ENCODE data around the gene ZFP69.

Gene ZFP69

DNA sequence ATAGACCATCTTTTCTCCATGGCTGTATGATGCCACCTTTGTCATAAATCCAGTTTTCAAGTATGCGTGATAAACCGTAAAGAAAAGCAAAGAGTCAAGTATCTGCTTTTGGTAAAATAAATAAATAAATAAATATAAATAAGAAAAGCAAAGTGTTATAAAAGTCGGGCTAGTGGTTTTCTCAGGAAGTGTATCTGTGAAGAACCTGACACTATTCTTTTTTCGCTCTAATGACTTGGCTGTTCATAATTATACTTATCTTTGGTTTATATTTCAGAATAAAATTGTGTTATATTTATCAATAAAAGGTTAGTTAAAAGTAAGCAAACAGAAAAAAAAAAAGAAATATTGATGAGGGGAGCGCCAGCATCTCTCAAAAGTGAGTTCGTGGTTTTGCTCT lies 30.9 kb downstream of the ZFP69 start:
- DNase-seq, result no peak
- intact Hi-C loops (cut with DNase I), result no loop called here

DNA sequence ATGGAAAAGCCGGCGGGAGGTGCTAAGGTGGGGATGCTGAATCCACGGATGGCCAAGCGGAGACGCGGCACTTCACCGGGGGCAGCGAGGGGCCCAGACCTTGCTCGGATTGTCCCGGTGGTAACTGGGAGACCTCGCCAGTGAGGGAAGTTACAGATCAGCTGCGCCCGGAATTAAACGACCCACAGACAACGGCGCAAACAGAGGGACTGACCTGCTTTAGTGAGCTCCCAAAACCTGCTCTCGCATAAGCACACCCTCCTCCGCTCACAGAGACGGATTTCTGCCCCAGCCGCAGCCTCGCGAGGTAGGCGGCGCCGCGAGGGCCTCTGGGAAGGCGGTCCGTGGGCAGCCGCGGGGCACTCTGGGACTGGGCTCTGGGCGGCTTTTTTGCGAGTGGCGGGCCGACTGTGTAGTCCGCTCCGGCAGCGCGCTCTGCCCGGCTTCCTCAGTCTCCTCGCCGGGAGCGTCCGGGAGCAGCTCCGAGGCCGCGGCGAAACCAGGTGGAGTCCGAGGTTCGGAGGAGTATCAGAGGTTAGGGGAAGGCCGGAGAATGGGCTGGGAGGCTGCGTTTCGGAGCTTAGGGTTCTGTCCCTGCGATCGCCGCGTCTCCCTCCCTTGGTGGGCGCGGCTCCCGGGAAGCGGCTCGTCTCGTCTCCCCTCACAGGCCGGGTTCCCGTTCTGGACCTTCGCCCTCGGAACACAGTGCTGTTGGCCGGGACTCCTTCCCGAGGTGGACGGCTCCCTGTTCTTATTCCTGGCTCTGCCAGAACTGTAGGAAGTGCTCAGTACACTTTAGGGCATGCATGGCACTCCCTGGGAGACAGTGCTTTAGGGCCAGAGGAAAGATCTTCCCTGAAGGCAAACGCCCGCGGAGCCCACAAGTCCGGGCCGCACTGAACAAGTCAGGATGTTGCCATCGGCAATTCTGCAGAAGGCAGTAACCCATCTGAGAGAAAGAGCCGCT lies 31.6 kb downstream of the ZFP69 start, which contains the start of gene EXO5:
EXO5 (plus strand) TSS at position 393 of the 967 bp plus-strand sequence. CDS start 5,778 bp downstream, outside the sequence.
- intact Hi-C loops (cut with DNase I), result no loop called here
- peak; percentile 69 to 96 (median 80) for DNase-seq

DNA sequence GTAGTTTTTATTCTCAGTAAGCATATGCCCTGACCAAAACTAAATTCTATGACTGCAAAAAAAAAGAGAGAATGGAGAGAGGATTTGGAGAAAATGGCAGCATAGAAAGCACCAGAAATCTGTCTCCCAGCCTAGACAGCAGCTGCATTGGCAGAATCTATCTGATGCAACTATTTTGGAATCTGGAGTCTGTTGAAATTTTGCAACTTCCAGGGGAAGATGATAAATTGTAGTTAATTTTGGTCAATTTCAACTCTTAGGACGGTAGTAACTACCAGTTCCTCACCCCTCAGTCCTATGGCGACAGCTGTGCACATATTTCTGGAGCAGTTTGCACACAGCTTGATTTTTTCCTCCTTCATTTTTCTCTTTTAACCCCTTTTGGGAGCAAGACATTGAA lies 42.4 kb downstream of the ZFP69 start:
- DNase-seq, result no peak
- intact Hi-C loops (cut with DNase I), result no loop called here

DNA sequence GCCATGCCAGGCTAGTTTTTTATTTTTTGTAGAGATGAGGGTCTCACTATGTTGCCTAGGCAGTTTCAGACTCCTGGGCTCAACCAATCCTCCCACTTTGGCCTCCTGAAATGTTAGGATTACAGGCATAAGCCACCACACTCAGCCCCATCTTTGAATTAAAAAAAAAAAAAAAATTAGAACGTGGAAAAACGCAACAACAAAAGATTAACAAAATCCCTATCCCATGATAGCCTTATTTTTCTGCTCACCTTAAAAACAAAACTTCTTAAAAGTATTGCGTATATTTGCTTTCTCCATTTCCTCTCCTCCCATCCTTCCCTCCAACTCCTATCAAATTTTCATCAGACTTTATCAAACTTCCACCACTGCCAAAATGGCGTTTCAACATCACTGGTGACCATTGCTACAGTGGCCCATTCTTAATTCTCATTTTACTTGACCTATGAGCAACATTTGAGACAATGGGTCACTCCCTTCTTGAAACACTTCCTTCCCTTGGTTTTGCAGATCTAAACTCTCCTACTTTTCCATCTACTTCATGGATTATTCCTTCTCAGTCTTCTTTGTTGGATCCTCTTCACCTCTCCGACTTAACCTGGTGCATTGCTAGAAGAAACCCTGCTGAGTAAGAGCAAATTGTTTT lies 53.8 kb downstream of the ZFP69 start:
- intact Hi-C loops (cut with DNase I), result no loop called here
- no peak for DNase-seq

DNA sequence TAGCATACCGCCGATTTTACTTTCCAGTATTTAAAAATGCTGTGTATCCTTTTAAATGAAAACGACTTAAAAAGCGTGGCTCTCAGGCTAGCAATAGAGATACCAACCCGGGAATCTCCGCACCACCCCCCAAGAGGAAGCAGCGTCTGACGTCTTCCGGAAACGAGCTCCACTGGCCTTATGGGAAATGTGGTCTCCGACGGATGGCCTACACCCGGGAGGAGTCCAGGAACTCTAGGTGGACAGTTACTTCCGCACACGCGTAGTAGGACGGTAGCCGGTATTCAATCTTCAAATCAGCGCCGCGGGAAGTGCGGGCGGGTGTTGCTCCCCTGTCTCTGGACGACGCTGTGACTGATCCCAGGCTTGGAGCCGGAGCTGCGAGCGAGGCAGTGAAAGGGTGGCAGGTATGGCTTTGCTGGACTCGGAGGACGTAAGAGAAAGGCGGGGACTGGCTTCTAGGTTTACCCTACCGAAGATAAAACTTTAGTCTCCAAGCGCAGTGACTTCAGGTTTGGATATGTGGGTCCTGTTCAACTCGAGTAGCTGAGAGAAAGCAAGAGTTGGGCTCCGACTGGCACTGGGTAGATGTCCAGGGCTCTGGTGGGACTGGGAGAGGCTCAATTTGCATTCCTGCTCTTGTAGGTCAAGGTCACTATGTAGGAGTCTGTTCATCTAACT lies 54.4 kb downstream of the ZFP69 start, which contains the start of gene ZNF684:
ZNF684 (plus strand) TSS at position 257 of the 681 bp plus-strand sequence. CDS start 1,530 bp downstream, outside the sequence.
- intact Hi-C loops (cut with DNase I), result no loop called here

DNA sequence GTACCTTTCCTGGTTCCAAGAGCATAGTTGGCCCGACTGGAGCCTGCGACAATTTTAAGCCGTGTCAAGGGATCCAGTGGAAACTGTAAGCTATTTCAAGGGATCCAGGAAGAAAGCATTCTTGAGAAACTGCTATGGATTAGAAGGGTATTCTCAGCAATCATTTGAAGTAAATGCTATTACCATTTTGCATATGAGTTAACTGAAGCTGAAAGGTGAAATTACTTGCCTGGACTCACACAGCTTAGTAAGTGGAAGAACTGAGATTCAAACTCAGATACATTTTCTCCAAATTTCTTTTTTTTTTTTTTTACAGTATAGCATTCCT lies 54.9 kb downstream of the ZFP69 start:
- intact Hi-C loops (cut with DNase I), result no loop called here
- DNase-seq, result no peak

More for the DNA sequence above, 54.4 kb downstream of the ZFP69 start, which contains the start of gene ZNF684:
- DNase-seq, result peak; percentile 85 to 98 (median 91)

DNA sequence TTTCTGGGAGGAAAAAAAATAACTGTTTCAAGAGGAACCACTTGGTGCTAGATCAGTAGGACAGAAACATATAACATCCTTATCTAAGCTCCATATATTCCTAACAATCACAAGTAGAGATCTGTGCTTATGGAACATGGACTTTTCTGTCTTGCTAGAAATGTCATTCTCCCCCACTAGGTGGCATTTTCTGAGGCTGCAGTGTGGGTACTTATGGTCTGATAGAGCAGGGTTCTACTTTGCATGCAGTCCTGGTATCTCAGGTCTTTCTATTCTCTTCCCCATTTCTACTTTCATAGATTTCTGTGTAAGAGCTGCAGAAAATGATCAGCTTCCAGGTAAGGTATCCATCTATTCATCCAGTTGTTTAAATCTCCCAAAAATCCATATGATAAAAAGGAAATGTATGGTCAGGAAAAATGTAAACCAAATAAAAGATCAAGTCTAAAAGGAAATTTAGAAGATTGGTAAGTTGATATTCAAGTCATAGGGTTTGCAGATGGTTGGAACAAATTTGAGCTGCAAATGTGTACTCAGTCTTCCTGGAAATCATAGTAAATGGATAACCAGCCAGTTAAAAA lies 55.8 kb downstream of the ZFP69 start:
- intact Hi-C loops (cut with DNase I), result no loop called here
- peak in 3 of 10 donors; percentile 4 to 15 (median 10) for DNase-seq

DNA sequence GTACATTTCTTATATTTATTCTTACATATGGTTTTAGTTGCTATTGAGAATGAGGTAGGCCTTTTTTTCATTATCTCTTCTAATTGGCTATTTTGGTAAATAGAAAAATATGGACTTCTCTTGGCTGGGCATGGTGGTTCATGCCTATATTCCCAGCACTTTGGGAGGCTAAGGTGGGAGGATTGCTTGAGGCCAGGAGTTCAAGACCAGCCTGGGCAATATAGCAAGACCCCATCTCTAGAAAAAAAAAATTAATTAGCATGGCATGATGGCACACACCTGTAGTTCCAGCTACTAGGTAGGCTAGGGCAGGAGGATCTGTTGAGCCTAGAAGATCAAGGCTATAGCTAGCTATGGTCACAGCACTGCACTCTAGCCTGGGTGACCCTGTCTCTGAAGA lies 57.5 kb downstream of the ZFP69 start:
- intact Hi-C loops (cut with DNase I), result no loop called here
- no peak for DNase-seq

DNA sequence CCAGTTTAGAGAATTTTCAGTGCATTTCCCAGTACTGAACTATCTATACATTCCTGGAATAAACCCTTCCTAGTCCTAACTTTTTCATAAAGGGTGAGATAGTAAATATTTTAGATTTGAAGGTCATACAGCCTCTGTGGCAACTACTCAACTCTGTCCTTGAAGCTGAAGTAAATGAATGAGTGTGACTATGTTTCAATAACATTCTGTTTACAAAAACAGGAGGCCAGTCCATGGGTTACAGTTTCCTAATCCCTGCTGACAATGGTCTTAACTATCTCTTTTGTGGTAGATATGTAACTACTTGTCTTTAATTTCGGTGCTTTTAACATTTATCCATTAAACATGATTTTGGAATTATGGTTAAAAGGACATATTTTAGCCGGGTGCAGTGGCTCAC lies 58.6 kb downstream of the ZFP69 start:
- intact Hi-C loops (cut with DNase I), result no loop called here

DNA sequence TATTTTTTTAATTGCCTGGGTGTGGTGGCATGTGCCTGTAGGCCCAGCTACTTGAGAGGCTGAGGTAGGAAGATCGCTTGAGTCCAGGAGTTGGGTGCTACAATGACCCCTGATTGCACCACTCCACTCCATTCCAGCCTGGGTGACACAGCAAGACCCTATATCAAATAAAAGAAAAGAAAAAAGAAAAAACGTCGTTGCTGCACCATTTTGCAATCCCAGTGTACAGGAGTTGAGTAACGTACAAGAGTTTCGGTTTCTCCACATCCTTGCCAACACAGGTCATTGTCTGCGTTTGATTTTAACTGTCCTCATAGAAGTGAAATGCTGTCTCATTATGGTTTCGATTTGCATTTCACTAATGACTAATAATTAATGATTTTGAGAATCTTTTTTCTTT lies 62.2 kb downstream of the ZFP69 start:
- no peak for DNase-seq
- intact Hi-C loops (cut with DNase I), result no loop called here

More for the DNA sequence above, 58.6 kb downstream of the ZFP69 start:
- DNase-seq, result no peak

Data from posterior cingulate gyrus (tissue), 11 donors.